T-helper 17 cell (primary cell): ENCODE measurements around the gene KLHL13. TPM values are rescaled to one million over a fixed set of nuclear protein-coding genes. Genes with fewer than 3 reads are reported as not detected.

Source experiments
- ATAC-seq: fragments of 150-1000 bp; cut with Tn5 transposase; 2 replicates; pipeline ENCODE4 v1.10.0; 2021; ENCODE audit warnings: mild to moderate bottlenecking, moderate library complexity
- DNase-seq, 3 donors: peaks; one replicate each; pipeline versions ENCODE4 v3.0.0 to v3.0.0-alpha.2; 2020 to 2021
- H3K9me3 ChIP-seq: one replicate; pipeline ENCODE4 v1.7.0; 2013; ENCODE audit warnings: low read length, mild to moderate bottlenecking; ENCODE audit not compliant: control insufficient read depth, poor library complexity, severe bottlenecking
- H3K27ac Mint-ChIP-seq: one replicate; pipeline ENCODE4 v1.8.0; 2022; ENCODE audit warnings: mild to moderate bottlenecking, moderate library complexity, mixed read lengths
- H3K27me3 Mint-ChIP-seq: one replicate; pipeline ENCODE4 v1.8.0; 2022; ENCODE audit warnings: mixed read lengths
- H3K36me3 Mint-ChIP-seq: one replicate; pipeline ENCODE4 v1.8.0; 2022; ENCODE audit warnings: low read depth, mixed read lengths
- H3K4me1 Mint-ChIP-seq: one replicate; pipeline ENCODE4 v1.8.0; 2022; ENCODE audit warnings: mild to moderate bottlenecking, mixed read lengths
- H3K4me3 Mint-ChIP-seq: one replicate; pipeline ENCODE4 v1.8.0; 2022; ENCODE audit warnings: mild to moderate bottlenecking, moderate library complexity, mixed read lengths
- total RNA-seq, 4 donors: library from RNA in 2 of 4; stranded (reverse) in 2 of 4; gene quantifications; one replicate each; pipeline ENCODE4 v1.2.3 and lab custom pipeline; 2022 to 2026

The KLHL13 gene
- total RNA-seq, 2 donors from 2014 or later, result 0.20 to 0.96 TPM

- no peak overlapping the region for H3K27ac Mint-ChIP-seq
- no peaks in the 10 kb centered on the region for H3K4me1 Mint-ChIP-seq
- H3K4me3 Mint-ChIP-seq, result no peak overlapping the region
- DNase-seq, result no peak
- H3K36me3 Mint-ChIP-seq, result peaks cover 1% of the 10 kb centered on the region
- ATAC-seq, result no peak
- no peaks in the 10 kb centered on the region for H3K9me3 ChIP-seq
- no peaks in the 10 kb centered on the region for H3K27me3 Mint-ChIP-seq
Measured at GRCh38 chrX:117996918-117997480, 119.6 kb downstream of the KLHL13 start.

GRCh38 chrX:117996408-117996807 is 120.2 kb downstream of the KLHL13 start:
- H3K4me3 Mint-ChIP-seq, result no peak overlapping the region
- no peak for DNase-seq
- no peaks in the 10 kb centered on the region for H3K36me3 Mint-ChIP-seq
- no peaks in the 10 kb centered on the region for H3K27me3 Mint-ChIP-seq
- H3K9me3 ChIP-seq, result no peaks in the 10 kb centered on the region
- no peak overlapping the region for H3K27ac Mint-ChIP-seq
- no peak for ATAC-seq
- H3K4me1 Mint-ChIP-seq, result no peaks in the 10 kb centered on the region

GRCh38 chrX:117995378-117995777 is 121.2 kb downstream of the KLHL13 start:
- H3K9me3 ChIP-seq, result no peaks in the 10 kb centered on the region
- ATAC-seq, result no peak
- no peaks in the 10 kb centered on the region for H3K4me1 Mint-ChIP-seq
- H3K4me3 Mint-ChIP-seq, result no peak overlapping the region
- DNase-seq, result no peak
- H3K27me3 Mint-ChIP-seq, result no peaks in the 10 kb centered on the region
- no peak overlapping the region for H3K27ac Mint-ChIP-seq
- no peaks in the 10 kb centered on the region for H3K36me3 Mint-ChIP-seq

- Mint-ChIP-seq H3K36me3 (no peaks in the 10 kb centered on the region), H3K27ac (no peak overlapping the region), H3K4me1 (no peaks in the 10 kb centered on the region), H3K4me3 (no peak overlapping the region), H3K27me3 (no peaks in the 10 kb centered on the region)
- DNase-seq (no peak), ATAC-seq (no peak)
- H3K9me3 ChIP-seq, result no peaks in the 10 kb centered on the region
Measured at GRCh38 chrX:117992192-117992723, 124.4 kb downstream of the KLHL13 start.

GRCh38 chrX:117990438-117990837 is 126.2 kb downstream of the KLHL13 start:
- Mint-ChIP-seq H3K4me3 (no peak overlapping the region), H3K36me3 (no peaks in the 10 kb centered on the region), H3K4me1 (no peaks in the 10 kb centered on the region), H3K27me3 (no peaks in the 10 kb centered on the region), H3K27ac (no peak overlapping the region)
- ATAC-seq (no peak), DNase-seq (no peak)
- no peaks in the 10 kb centered on the region for H3K9me3 ChIP-seq

- Mint-ChIP-seq H3K27me3 (no peaks in the 10 kb centered on the region), H3K4me3 (no peak overlapping the region), H3K36me3 (no peaks in the 10 kb centered on the region), H3K27ac (no peak overlapping the region), H3K4me1 (no peaks in the 10 kb centered on the region)
- DNase-seq, result no peak
- no peak for ATAC-seq
- H3K9me3 ChIP-seq, result no peaks in the 10 kb centered on the region
Measured at GRCh38 chrX:117989512-117989911, 127.1 kb downstream of the KLHL13 start.

- DNase-seq (no peak), ATAC-seq (no peak)
- Mint-ChIP-seq H3K4me3 (no peak overlapping the region), H3K4me1 (no peaks in the 10 kb centered on the region), H3K36me3 (no peaks in the 10 kb centered on the region), H3K27ac (no peak overlapping the region), H3K27me3 (no peaks in the 10 kb centered on the region)
- H3K9me3 ChIP-seq, result no peaks in the 10 kb centered on the region
Measured at GRCh38 chrX:117987373-117987772, 129.2 kb downstream of the KLHL13 start.

GRCh38 chrX:117985241-117985640 is 131.4 kb downstream of the KLHL13 start:
- DNase-seq (no peak), ATAC-seq (no peak)
- Mint-ChIP-seq H3K4me3 (no peak overlapping the region), H3K27ac (no peak overlapping the region), H3K36me3 (no peaks in the 10 kb centered on the region), H3K27me3 (no peaks in the 10 kb centered on the region), H3K4me1 (no peaks in the 10 kb centered on the region)
- H3K9me3 ChIP-seq, result no peaks in the 10 kb centered on the region

GRCh38 chrX:117982694-117983392 is 133.8 kb downstream of the KLHL13 start:
- Mint-ChIP-seq H3K4me3 (no peak overlapping the region), H3K27ac (no peak overlapping the region), H3K36me3 (no peaks in the 10 kb centered on the region), H3K4me1 (no peaks in the 10 kb centered on the region), H3K27me3 (no peaks in the 10 kb centered on the region)
- ATAC-seq (no peak), DNase-seq (no peak)
- H3K9me3 ChIP-seq, result no peaks in the 10 kb centered on the region

GRCh38 chrX:117978402-117978801 is 138.2 kb downstream of the KLHL13 start:
- Mint-ChIP-seq H3K36me3 (no peaks in the 10 kb centered on the region), H3K4me1 (no peaks in the 10 kb centered on the region), H3K27ac (no peak overlapping the region), H3K4me3 (no peak overlapping the region), H3K27me3 (no peaks in the 10 kb centered on the region)
- no peak for ATAC-seq
- no peak for DNase-seq
- no peaks in the 10 kb centered on the region for H3K9me3 ChIP-seq

- ATAC-seq (no peak), DNase-seq (no peak)
- no peaks in the 10 kb centered on the region for H3K4me1 Mint-ChIP-seq
- no peaks in the 10 kb centered on the region for H3K9me3 ChIP-seq
- H3K36me3 Mint-ChIP-seq, result no peaks in the 10 kb centered on the region
- no peak overlapping the region for H3K4me3 Mint-ChIP-seq
- H3K27ac Mint-ChIP-seq, result no peak overlapping the region
- no peaks in the 10 kb centered on the region for H3K27me3 Mint-ChIP-seq
Measured at GRCh38 chrX:117977526-117977925, 139.1 kb downstream of the KLHL13 start.

GRCh38 chrX:117973110-117973807 is 143.4 kb downstream of the KLHL13 start:
- Mint-ChIP-seq H3K4me3 (no peak overlapping the region), H3K4me1 (no peaks in the 10 kb centered on the region), H3K27me3 (no peaks in the 10 kb centered on the region), H3K27ac (no peak overlapping the region), H3K36me3 (no peaks in the 10 kb centered on the region)
- DNase-seq (no peak), ATAC-seq (no peak)
- no peaks in the 10 kb centered on the region for H3K9me3 ChIP-seq

GRCh38 chrX:117972711-117973109 is 143.9 kb downstream of the KLHL13 start:
- Mint-ChIP-seq H3K4me3 (no peak overlapping the region), H3K4me1 (no peaks in the 10 kb centered on the region), H3K27ac (no peak overlapping the region), H3K27me3 (no peaks in the 10 kb centered on the region), H3K36me3 (no peaks in the 10 kb centered on the region)
- ATAC-seq (no peak), DNase-seq (no peak)
- no peaks in the 10 kb centered on the region for H3K9me3 ChIP-seq
